DOHH2 (cell line): ENCODE data around the gene FUOM.

Source experiments
- H3F3A ChIP-seq: fragments of 200-600 bp; sonication (generic), shearing (Covaris generic); 2 replicates; pipeline ENCODE4 v1.6.0; 2016; ENCODE audit warnings: antibody characterized with exemption, mild to moderate bottlenecking; ENCODE audit not compliant: control insufficient read depth, insufficient read depth
- H3K27ac ChIP-seq: fragments of 200-600 bp; sonication (generic); 2 replicates; pipeline ENCODE4 v1.5.1; 2014; ENCODE audit warnings: low read depth, mild to moderate bottlenecking, low read length, moderate library complexity
- H3K27me3 ChIP-seq: fragments of 200-600 bp; sonication (generic); 2 replicates; pipeline ENCODE4 v1.6.1; 2014; ENCODE audit warnings: mild to moderate bottlenecking, low read length, mixed read lengths; ENCODE audit not compliant: control insufficient read depth
- H3K36me3 ChIP-seq: fragments of 200-600 bp; sonication (generic); 2 replicates; pipeline ENCODE4 v1.6.1; 2014; ENCODE audit warnings: mild to moderate bottlenecking, low read length, moderate library complexity, mixed read lengths; ENCODE audit not compliant: control insufficient read depth
- H3K4me1 ChIP-seq: fragments of 200-600 bp; sonication (generic); 2 replicates; pipeline ENCODE4 v1.6.1; 2014; ENCODE audit warnings: mild to moderate bottlenecking, low read length, mixed read lengths; ENCODE audit not compliant: control insufficient read depth
- H3K4me2 ChIP-seq: fragments of 200-600 bp; sonication (generic); 2 replicates; pipeline ENCODE4 v1.6.0; 2014; ENCODE audit warnings: mild to moderate bottlenecking, low read length, moderate library complexity
- H3K4me3 ChIP-seq: fragments of 200-600 bp; sonication (generic); 2 replicates; pipeline ENCODE4 v1.5.1; 2014; ENCODE audit warnings: mild to moderate bottlenecking, low read length, mixed read lengths
- H3K79me2 ChIP-seq: fragments of 200-600 bp; sonication (generic); 2 replicates; pipeline ENCODE4 v1.6.1; 2014; ENCODE audit warnings: mild to moderate bottlenecking, low read length, mixed read lengths; ENCODE audit not compliant: control insufficient read depth
- H3K9me2 ChIP-seq: fragments of 200-600 bp; sonication (generic); replicated peaks from 2 replicates; pipeline ENCODE4 v1.6.1; 2014; ENCODE audit warnings: mild to moderate bottlenecking, low read length, mixed read lengths; ENCODE audit not compliant: control insufficient read depth
- H3K9me3 ChIP-seq: fragments of 200-600 bp; sonication (generic); 2 replicates; pipeline ENCODE4 v1.6.1; 2014; ENCODE audit warnings: antibody characterized with exemption, low read length, mixed read lengths; ENCODE audit not compliant: control insufficient read depth, insufficient read depth
- H4K20me1 ChIP-seq: fragments of 200-600 bp; sonication (generic); 2 replicates; pipeline ENCODE4 v1.6.0; 2014; ENCODE audit warnings: low read depth, mild to moderate bottlenecking, antibody characterized with exemption, low read length, moderate library complexity; ENCODE audit not compliant: control insufficient read depth, insufficient read depth
- CTCF ChIP-seq: fragments of 200-600 bp; sonication (generic); IDR thresholded peaks from one replicate; pipeline ENCODE4 v1.5.1; 2014; ENCODE audit warnings: antibody characterized with exemption, mild to moderate bottlenecking, low read depth, low read length; ENCODE audit not compliant: poor library complexity, severe bottlenecking
- EZH2phosphoT487 ChIP-seq: fragments of 200-600 bp; sonication (generic); IDR thresholded peaks from 2 replicates; pipeline ENCODE4 v1.6.1; 2017; ENCODE audit warnings: borderline replicate concordance, mild to moderate bottlenecking, antibody characterized with exemption, low read length, moderate library complexity, mixed read lengths

The FUOM gene

GRCh38 chr10:133383551-133383950 lies 25.7 kb upstream of the FUOM start:
- Histone ChIP-seq H3F3A (no peaks in the 10 kb centered on the region), H4K20me1 (no peaks in the 10 kb centered on the region), H3K9me3 (no peaks in the 10 kb centered on the region), H3K4me2 (no peak overlapping the region), H3K4me3 (no peak overlapping the region), H3K4me1 (peaks cover 18% of the 10 kb centered on the region), H3K27me3 (peaks cover 10% of the 10 kb centered on the region; the same call in 1 of the 2 replicates), H3K9me2 (no peaks in the 10 kb centered on the region), H3K27ac (no peak overlapping the region), H3K79me2 (peaks cover 6% of the 10 kb centered on the region), H3K36me3 (peaks cover 3% of the 10 kb centered on the region; the same call in 1 of the 2 replicates)
- TF ChIP-seq EZH2phosphoT487 (no peak), CTCF (no peak)

- Histone ChIP-seq H3K9me2 (no peaks in the 10 kb centered on the region), H3K36me3 (no peaks in the 10 kb centered on the region), H3K79me2 (no peaks in the 10 kb centered on the region), H4K20me1 (no peaks in the 10 kb centered on the region), H3K4me3 (no peak overlapping the region), H3K4me2 (no peak overlapping the region), H3F3A (no peaks in the 10 kb centered on the region), H3K9me3 (no peaks in the 10 kb centered on the region), H3K4me1 (peaks cover 18% of the 10 kb centered on the region), H3K27me3 (peaks cover 13% of the 10 kb centered on the region; the same call in 1 of the 2 replicates), H3K27ac (no peak overlapping the region)
- no peak for TF ChIP-seq EZH2phosphoT487
Observed at GRCh38 chr10:133381036-133381435, 23.2 kb upstream of the FUOM start.

GRCh38 chr10:133379801-133380666 lies 22.2 kb upstream of the FUOM start:
- Histone ChIP-seq H3K27ac (no peak overlapping the region), H3K4me3 (peak overlapping the region; percentile 77), H3K9me3 (no peaks in the 10 kb centered on the region), H3F3A (peaks cover 5% of the 10 kb centered on the region; the same call in 1 of the 2 replicates), H3K27me3 (peaks cover 16% of the 10 kb centered on the region; the same call in 1 of the 2 replicates), H4K20me1 (no peaks in the 10 kb centered on the region), H3K36me3 (no peaks in the 10 kb centered on the region), H3K4me1 (peaks cover 18% of the 10 kb centered on the region), H3K79me2 (no peaks in the 10 kb centered on the region), H3K4me2 (peak overlapping the region; percentile 80), H3K9me2 (no peaks in the 10 kb centered on the region)
- TF ChIP-seq CTCF = no peak
